Hepatocyte (in vitro differentiated cells): ENCODE results near the gene ETFBKMT.

Experiments
- CTCF ChIP-seq: fragments of 200-600 bp; sonication (generic); IDR thresholded peaks from 2 replicates; pipeline ENCODE4 v1.5.1; 2016; ENCODE audit warnings: antibody characterized with exemption, mild to moderate bottlenecking; ENCODE audit not compliant: poor library complexity
- EZH2 ChIP-seq: fragments of 200-600 bp; sonication (generic); IDR thresholded peaks from 2 replicates; pipeline ENCODE4 v1.6.1; 2016; ENCODE audit warnings: antibody characterized with exemption, mild to moderate bottlenecking, borderline replicate concordance

GRCh38 chr12:31655792-31656191 is 3.7 kb upstream of the ETFBKMT start:
- TF ChIP-seq CTCF = no peak
- no peak for TF ChIP-seq EZH2
